HUDEP-2 (cell line): ENCODE results near the gene GALM.
"Not testable (repeated sequence)": the region's sequence is repeated elsewhere in the genome, so short reads cannot be mapped to it uniquely, and the experiment has no call there.

Source experiments
- DNase-seq, 76 experiments: peaks; one replicate each; lab custom pipeline; 2025; ENCODE audit not compliant: unreplicated experiment in 76 of 76; lab: John Stamatoyannopoulos, UW

GALM gene

GRCh38 chr2:38751596-38752410, 85.9 kb downstream of the GALM start:
- DNase-seq, result peak in 6 of 76 experiments; percentile 17 to 60 (median 42)

- no peak for DNase-seq
Observed at GRCh38 chr2:38754049-38754448, 88.1 kb downstream of the GALM start.

- no peak for DNase-seq
Observed at GRCh38 chr2:38754506-38754905, 88.6 kb downstream of the GALM start.

GRCh38 chr2:38755891-38756290, 90.0 kb downstream of the GALM start:
- not testable (repeated sequence) for DNase-seq

DNA sequence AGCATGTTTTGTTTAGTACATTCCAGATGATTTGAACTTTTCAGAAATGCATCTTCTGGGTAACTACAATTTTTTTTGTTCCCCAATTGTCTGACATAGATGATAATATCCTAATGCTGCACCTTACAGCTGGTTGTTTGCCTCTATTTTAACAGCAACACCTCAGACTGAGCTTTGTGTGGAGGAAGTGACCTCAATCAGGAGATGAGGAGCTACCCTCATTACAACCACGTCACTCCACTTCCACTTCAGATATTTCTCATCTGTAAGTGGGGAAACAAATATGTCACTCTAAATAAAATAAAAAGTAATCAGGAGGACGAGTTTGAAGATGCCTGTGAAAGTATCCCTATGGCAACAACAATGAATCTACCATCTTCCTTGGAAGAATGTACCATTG, 97.3 kb downstream of the GALM start:
- DNase-seq, result no peak

GRCh38 chr2:38763728-38764127, 97.8 kb downstream of the GALM start:
- DNase-seq, result no peak

GRCh38 chr2:38765149-38765548, 99.2 kb downstream of the GALM start:
- no peak for DNase-seq

DNA sequence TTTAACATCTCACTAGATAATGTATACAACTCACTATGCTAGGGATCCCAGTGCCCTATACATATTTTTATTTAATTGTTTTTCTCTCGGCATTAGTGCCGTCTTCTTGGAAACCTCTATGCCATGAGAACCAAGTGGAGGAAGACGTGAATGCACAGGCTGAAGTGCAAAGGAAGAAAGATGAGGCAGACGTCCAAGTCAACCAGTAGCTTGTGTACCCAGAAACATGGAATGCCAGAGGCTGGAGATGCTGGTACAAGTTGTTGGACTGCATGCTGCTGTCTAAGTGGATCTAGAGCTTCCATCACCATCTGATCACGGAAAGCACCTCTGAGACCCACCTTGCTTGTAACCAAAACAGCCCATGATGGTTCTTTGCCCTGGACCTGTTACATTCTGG, 99.6 kb downstream of the GALM start:
- DNase-seq, result no peak

DNA sequence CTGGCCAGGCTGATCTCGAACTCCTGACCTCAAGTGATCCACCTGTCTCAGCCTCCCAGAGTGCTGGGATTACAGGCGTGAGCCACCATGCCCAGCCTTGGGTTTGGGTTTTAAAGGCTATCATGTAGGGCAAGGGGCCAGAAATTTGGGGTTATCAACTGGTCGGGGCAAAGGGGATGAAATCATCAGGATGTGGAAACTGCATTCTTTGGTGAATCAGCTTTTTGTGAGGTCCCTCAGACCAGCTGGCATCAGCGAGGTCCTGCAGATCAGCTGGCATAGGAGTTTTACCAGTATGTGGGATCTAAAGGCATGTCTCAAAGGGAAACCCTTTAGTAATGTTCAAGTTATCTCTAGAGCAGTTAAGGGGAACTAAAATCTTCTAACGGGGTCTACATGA, 105.7 kb downstream of the GALM start:
- peak in 4 of 76 experiments; percentile 2 to 14 (median 9) for DNase-seq

GRCh38 chr2:38775097-38775920, 109.4 kb downstream of the GALM start:
- DNase-seq, result no peak

- no peak for DNase-seq
Observed at GRCh38 chr2:38775921-38776225, 110.0 kb downstream of the GALM start.

- DNase-seq, result no peak
Observed at GRCh38 chr2:38776531-38776930, 110.6 kb downstream of the GALM start.

DNA sequence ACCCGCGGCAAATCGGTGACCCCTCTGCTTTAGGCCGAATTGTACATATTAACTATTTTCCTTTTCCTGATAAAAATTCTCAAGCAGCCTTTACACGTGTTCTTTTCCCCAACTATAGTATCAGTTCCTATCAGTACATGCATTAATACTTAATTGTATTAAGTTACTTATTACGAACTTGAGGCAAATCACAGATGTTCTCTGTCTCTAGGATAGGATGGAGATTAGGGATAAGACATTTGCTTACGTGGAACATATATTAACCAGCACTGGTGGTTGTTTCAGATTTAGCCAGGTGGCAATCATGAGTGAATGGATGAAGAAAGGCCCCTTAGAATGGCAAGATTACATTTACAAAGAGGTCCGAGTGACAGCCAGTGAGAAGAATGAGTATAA, 112.8 kb downstream of the GALM start:
- no peak for DNase-seq

DNA sequence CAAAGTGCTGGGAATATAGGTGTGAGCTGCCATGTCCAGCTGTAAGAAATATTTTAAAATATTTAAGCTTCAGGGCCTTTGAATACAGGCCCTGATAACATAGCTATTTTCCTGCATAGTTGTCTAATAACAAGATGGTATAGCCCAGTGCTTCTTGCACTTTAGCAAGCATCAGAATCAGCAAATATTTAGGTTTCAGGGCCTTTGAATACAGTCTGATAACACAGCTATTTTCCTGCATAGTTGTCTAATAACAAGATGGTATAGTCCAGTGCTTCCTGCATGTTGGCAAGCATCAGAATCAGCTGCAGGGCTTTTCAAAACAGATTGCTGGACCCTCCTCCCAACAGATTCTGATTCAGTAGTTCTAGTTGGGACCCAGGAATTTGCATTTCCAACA, 117.7 kb downstream of the GALM start:
- no peak for DNase-seq
